Subcutaneous abdominal adipose tissue (tissue), 5 donors: Measurements from ENCODE around the gene ZCCHC14.
"Not testable (repeated sequence)": the region's sequence is repeated elsewhere in the genome, so short reads cannot be mapped to it uniquely, and the experiment has no call there.

Experiments
- H3K27ac ChIP-seq: one replicate; pipeline ENCODE4 v1.7.0; 2013; ENCODE audit warnings: low read depth, mild to moderate bottlenecking, inconsistent platforms, low read length, moderate library complexity
- H3K27me3 ChIP-seq, 5 donors: one replicate each; pipeline ENCODE4 v1.7.0; 2013; ENCODE audit warnings: low read length in 5 of 5, inconsistent platforms in 1 of 5; ENCODE audit not compliant: control insufficient read depth in 5 of 5, insufficient read depth in 4 of 5
- H3K36me3 ChIP-seq, 5 donors: one replicate each; pipeline ENCODE4 v1.7.0; 2013; ENCODE audit warnings: low read length in 5 of 5; ENCODE audit not compliant: control insufficient read depth in 5 of 5, insufficient read depth in 5 of 5
- H3K4me1 ChIP-seq, 5 donors: one replicate each; pipeline ENCODE4 v1.7.0; 2013; ENCODE audit warnings: low read length in 5 of 5, mild to moderate bottlenecking in 3 of 5, moderate library complexity in 1 of 5; ENCODE audit not compliant: control insufficient read depth in 5 of 5, insufficient read depth in 5 of 5
- H3K4me3 ChIP-seq, 5 donors: one replicate each; pipeline ENCODE4 v1.7.0; 2013; ENCODE audit warnings: low read length in 5 of 5, low read depth in 1 of 5
- H3K9ac ChIP-seq, 5 donors: one replicate each; pipeline ENCODE4 v1.7.0; 2013; ENCODE audit warnings: low read length in 5 of 5, mild to moderate bottlenecking in 4 of 5, moderate library complexity in 3 of 5
- H3K9me3 ChIP-seq, 5 donors: one replicate each; pipeline ENCODE4 v1.7.0; 2013; ENCODE audit warnings: low read length in 5 of 5; ENCODE audit not compliant: control insufficient read depth in 5 of 5
- donor health status: healthy.
- donor health status: healthy.
- donor health status: healthy.
- donor health status: healthy.
- donor health status: healthy.

The ZCCHC14 gene

GRCh38 chr16:87482670-87483069 lies 10.2 kb downstream of the ZCCHC14 start:
- peaks cover 9 to 29% (median 26%) of the 10 kb centered on the region in 5 donors for H3K4me1 ChIP-seq
- not testable (repeated sequence) for H3K36me3 ChIP-seq, H3K9me3 ChIP-seq, H3K27ac ChIP-seq, H3K4me3 ChIP-seq, H3K9ac ChIP-seq, H3K27me3 ChIP-seq

- no peak overlapping the region for H3K27ac ChIP-seq
- H3K27me3 ChIP-seq, result no peaks in the 10 kb centered on the region
- H3K9ac ChIP-seq, result no peak overlapping the region
- peaks cover 6 to 25% (median 22%) of the 10 kb centered on the region in 5 donors for H3K4me1 ChIP-seq
- H3K9me3 ChIP-seq, result no peaks in the 10 kb centered on the region
- no peaks in the 10 kb centered on the region for H3K36me3 ChIP-seq
- H3K4me3 ChIP-seq, result no peak overlapping the region
Measured at GRCh38 chr16:87482266-87482665, 10.6 kb downstream of the ZCCHC14 start.

- H3K4me3 ChIP-seq, H3K9ac ChIP-seq, H3K27ac ChIP-seq, H3K27me3 ChIP-seq, H3K9me3 ChIP-seq, H3K36me3 ChIP-seq: not testable (repeated sequence)
- H3K4me1 ChIP-seq, result peaks cover 2 to 20% (median 16%) of the 10 kb centered on the region in 5 donors
Measured at GRCh38 chr16:87481711-87482110, 11.1 kb downstream of the ZCCHC14 start.

- not testable (repeated sequence) for H3K36me3 ChIP-seq, H3K4me3 ChIP-seq, H3K9me3 ChIP-seq, H3K27ac ChIP-seq, H3K9ac ChIP-seq, H3K27me3 ChIP-seq
- H3K4me1 ChIP-seq, result peaks cover 0 to 15% (median 4%) of the 10 kb centered on the region in 5 donors
Measured at GRCh38 chr16:87477209-87477981, 15.4 kb downstream of the ZCCHC14 start.

- H3K27ac ChIP-seq, result no peak overlapping the region
- no peaks in the 10 kb centered on the region for H3K9me3 ChIP-seq
- no peaks in the 10 kb centered on the region for H3K36me3 ChIP-seq
- no peak overlapping the region for H3K9ac ChIP-seq
- H3K27me3 ChIP-seq, result no peaks in the 10 kb centered on the region
- H3K4me1 ChIP-seq, result peaks cover 2 to 37% (median 29%) of the 10 kb centered on the region in 5 donors
- H3K4me3 ChIP-seq, result no peak overlapping the region
Measured at GRCh38 chr16:87474566-87474996, 18.2 kb downstream of the ZCCHC14 start.

- Histone ChIP-seq H3K27ac (no peak overlapping the region), H3K4me3 (no peak overlapping the region), H3K4me1 (peaks cover 2 to 40% (median 30%) of the 10 kb centered on the region in 5 donors), H3K9ac (no peak overlapping the region), H3K9me3 (no peaks in the 10 kb centered on the region), H3K36me3 (no peaks in the 10 kb centered on the region), H3K27me3 (no peaks in the 10 kb centered on the region)
Measured at GRCh38 chr16:87474017-87474416, 18.8 kb downstream of the ZCCHC14 start.

GRCh38 chr16:87472935-87473334 lies 19.9 kb downstream of the ZCCHC14 start:
- no peak overlapping the region for H3K4me3 ChIP-seq
- H3K9me3 ChIP-seq, result no peaks in the 10 kb centered on the region
- H3K9ac ChIP-seq, result no peak overlapping the region
- H3K27me3 ChIP-seq, result no peaks in the 10 kb centered on the region
- peaks cover 2 to 47% (median 30%) of the 10 kb centered on the region in 5 donors for H3K4me1 ChIP-seq
- no peak overlapping the region for H3K27ac ChIP-seq
- no peaks in the 10 kb centered on the region for H3K36me3 ChIP-seq

- H3K4me1 ChIP-seq, result peaks cover 2 to 48% (median 32%) of the 10 kb centered on the region in 5 donors
Measured at GRCh38 chr16:87472142-87472778, 20.6 kb downstream of the ZCCHC14 start.

GRCh38 chr16:87471278-87472141 lies 21.3 kb downstream of the ZCCHC14 start:
- H3K27me3 ChIP-seq, result no peaks in the 10 kb centered on the region
- no peak overlapping the region for H3K27ac ChIP-seq
- peak overlapping the region in 1 of 5 donors; percentile 41 for H3K9ac ChIP-seq
- H3K4me1 ChIP-seq, result peaks cover 4 to 56% (median 40%) of the 10 kb centered on the region in 5 donors
- H3K9me3 ChIP-seq, result no peaks in the 10 kb centered on the region
- no peaks in the 10 kb centered on the region for H3K36me3 ChIP-seq
- peak overlapping the region in 1 of 5 donors; percentile 21 for H3K4me3 ChIP-seq

More at GRCh38 chr16:87472142-87472778, 20.6 kb downstream of the ZCCHC14 start:
- H3K9me3 ChIP-seq, result no peaks in the 10 kb centered on the region
- no peak overlapping the region for H3K9ac ChIP-seq
- H3K4me3 ChIP-seq, result no peak overlapping the region
- no peak overlapping the region for H3K27ac ChIP-seq
- H3K27me3 ChIP-seq, result no peaks in the 10 kb centered on the region
- no peaks in the 10 kb centered on the region for H3K36me3 ChIP-seq
